H1 (cell line): ENCODE data around the gene TK2. TPM values are rescaled to one million over a fixed set of nuclear protein-coding genes. Genes with fewer than 3 reads are reported as not detected.

ENCODE experiments used
- E2F6 ChIP-seq: IDR thresholded peaks from 2 replicates; pipeline ENCODE4 v1.6.1; 2012; ENCODE audit warnings: inconsistent platforms
- HDAC2 ChIP-seq, 2 experiments: fragments of 300-600 bp in 1 of 2; sonication (generic) in 1 of 2; IDR thresholded peaks; 2 replicates each; pipeline ENCODE4 v1.6.1; 2011 to 2012; ENCODE audit warnings: low read depth in 2 of 2, low read length in 2 of 2, mild to moderate bottlenecking in 2 of 2, moderate library complexity in 2 of 2, borderline replicate concordance in 1 of 2, inconsistent platforms in 1 of 2
- MAFK ChIP-seq: IDR thresholded peaks from 2 replicates; pipeline ENCODE4 v1.6.1; 2012; ENCODE audit warnings: low read depth, mild to moderate bottlenecking, improper control_type of control experiment, low read length
- SRF ChIP-seq: IDR thresholded peaks from 2 replicates; pipeline ENCODE4 v1.6.1; 2011; ENCODE audit warnings: mild to moderate bottlenecking, low read depth, low read length, moderate library complexity
- polyA plus RNA-seq, 7 experiments: library from polyadenylated mRNA; depleted of rRNA in 3 of 7; stranded (reverse) in 5 of 7; unstranded in 2 of 7; fragments of >200 nt in 5 of 7; fragments of 200-250 nt in 2 of 7; gene quantifications; 1 replicate in 5 of 7; 2 replicates in 1 of 7; 4 replicates in 1 of 7; pipeline versions ENCODE4 v1.2.1 to v1.2.3, GENCODE V29; 2011 to 2013; ENCODE audit warnings: missing spikeins in 2 of 7, mixed read lengths in 2 of 7
- total RNA-seq: library from RNA; stranded (reverse); fragmentation: NEBNext Ultra II Directional; extraction: Animal tissue kit (Norgen Biotek cat#: 25700); gene quantifications from 2 replicates; pipeline ENCODE4 v1.2.1, GENCODE V29; 2021

TK2 gene
- total and polyA plus RNA-seq, 2 of the 8 experiments (the other 6 are each of a cell fraction or from before 2014, with no cell fraction given) = 2.7 to 3.6 TPM

GRCh38 chr16:66548868-66549267 lies 1.1 kb downstream of the TK2 start (continued):
- TF ChIP-seq E2F6 (no peak), HDAC2 (IDR thresholded peaks at IDR 0.05; ENCODE audit: borderline replicate concordance in 1 of 2, low read depth in 2 of 2, low read length in 2 of 2) (no peak), SRF (no peak), MAFK (no peak)
